ENCODE data around the gene DSG3.

Gene DSG3, protein sequence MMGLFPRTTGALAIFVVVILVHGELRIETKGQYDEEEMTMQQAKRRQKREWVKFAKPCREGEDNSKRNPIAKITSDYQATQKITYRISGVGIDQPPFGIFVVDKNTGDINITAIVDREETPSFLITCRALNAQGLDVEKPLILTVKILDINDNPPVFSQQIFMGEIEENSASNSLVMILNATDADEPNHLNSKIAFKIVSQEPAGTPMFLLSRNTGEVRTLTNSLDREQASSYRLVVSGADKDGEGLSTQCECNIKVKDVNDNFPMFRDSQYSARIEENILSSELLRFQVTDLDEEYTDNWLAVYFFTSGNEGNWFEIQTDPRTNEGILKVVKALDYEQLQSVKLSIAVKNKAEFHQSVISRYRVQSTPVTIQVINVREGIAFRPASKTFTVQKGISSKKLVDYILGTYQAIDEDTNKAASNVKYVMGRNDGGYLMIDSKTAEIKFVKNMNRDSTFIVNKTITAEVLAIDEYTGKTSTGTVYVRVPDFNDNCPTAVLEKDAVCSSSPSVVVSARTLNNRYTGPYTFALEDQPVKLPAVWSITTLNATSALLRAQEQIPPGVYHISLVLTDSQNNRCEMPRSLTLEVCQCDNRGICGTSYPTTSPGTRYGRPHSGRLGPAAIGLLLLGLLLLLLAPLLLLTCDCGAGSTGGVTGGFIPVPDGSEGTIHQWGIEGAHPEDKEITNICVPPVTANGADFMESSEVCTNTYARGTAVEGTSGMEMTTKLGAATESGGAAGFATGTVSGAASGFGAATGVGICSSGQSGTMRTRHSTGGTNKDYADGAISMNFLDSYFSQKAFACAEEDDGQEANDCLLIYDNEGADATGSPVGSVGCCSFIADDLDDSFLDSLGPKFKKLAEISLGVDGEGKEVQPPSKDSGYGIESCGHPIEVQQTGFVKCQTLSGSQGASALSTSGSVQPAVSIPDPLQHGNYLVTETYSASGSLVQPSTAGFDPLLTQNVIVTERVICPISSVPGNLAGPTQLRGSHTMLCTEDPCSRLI

DNA sequence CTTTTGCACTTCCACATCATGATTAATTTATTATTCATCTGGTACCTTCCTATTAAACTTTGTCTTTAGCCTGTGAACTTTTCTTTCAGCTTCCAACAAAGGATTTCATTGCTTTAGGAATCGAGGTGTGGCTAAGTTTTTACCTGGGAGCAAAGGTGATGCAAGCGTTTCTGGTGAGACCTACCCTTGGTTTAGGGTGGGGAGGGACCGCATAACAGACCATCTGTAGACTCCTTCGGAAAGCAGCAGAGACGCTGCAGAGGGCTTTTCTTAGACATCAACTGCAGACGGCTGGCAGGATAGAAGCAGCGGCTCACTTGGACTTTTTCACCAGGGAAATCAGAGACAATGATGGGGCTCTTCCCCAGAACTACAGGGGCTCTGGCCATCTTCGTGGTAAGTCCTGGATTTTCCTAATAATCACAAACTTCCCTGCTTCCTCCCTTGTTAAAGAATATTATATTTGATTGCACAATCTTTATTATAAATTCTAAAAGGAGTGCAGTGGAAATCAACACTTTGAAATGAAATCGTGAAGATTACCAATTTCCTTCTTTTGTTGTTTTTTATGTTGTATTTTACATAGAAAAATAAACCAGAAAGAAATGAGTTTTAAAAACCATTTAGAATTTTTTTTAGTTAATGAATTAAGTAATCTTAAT is at the start of gene DSG3:
TSS of gene DSG3 (plus strand) at position 212 of the 662 bp plus-strand sequence. CDS start at position 349, 137 bp downstream.
- no peak for DNase-seq

DNA sequence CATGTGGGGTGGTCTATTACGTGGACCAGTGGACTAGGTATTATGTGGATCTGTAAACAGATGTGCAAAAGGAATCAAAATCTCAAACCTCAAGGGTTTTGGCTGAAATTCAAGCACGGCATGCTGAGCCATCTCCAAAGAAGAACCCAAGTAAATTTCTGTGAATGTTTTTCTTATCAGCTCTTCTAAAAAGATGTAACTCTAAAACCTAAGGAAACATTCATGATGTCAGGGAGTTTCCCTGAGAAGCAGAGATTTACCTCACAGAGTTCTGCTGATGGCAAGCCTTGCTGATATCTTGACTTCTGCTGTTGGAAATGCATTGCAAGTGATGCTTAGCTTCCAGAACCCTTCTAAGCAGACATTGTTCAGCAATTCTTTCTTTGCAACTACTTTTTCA is 49.4 kb upstream of the DSG3 start:
- DNase-seq = no peak

DNA sequence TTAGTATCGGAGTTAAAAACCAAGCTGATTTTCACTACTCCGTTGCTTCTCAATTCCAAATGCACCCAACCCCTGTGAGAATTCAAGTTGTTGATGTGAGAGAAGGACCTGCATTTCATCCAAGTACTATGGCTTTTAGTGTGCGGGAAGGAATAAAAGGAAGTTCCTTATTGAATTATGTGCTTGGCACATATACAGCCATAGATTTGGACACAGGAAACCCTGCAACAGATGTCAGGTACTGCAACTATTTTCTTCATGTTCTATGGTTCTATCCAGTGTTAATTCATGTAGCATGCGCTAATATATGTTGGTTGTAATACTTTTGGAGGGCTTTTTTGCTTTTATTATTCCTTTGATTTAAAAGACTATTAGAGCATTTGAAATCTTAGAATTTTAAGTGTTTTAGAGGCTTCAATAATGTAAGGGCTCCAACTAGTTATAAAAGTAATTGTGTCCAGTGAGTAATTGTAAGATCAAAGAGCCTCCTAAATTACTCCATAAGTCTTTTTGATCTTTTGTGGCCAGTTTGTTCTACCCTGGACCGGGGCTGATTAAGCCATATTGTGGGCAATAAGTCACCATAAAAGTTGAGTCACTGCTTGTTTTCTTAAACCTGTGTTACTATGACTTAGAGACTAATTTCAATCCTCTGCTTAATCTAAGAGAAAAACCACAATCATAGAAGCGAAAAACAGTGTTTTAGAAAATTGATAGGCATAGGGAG is 48.1 kb upstream of the DSG3 start:
- no peak for DNase-seq

DNA sequence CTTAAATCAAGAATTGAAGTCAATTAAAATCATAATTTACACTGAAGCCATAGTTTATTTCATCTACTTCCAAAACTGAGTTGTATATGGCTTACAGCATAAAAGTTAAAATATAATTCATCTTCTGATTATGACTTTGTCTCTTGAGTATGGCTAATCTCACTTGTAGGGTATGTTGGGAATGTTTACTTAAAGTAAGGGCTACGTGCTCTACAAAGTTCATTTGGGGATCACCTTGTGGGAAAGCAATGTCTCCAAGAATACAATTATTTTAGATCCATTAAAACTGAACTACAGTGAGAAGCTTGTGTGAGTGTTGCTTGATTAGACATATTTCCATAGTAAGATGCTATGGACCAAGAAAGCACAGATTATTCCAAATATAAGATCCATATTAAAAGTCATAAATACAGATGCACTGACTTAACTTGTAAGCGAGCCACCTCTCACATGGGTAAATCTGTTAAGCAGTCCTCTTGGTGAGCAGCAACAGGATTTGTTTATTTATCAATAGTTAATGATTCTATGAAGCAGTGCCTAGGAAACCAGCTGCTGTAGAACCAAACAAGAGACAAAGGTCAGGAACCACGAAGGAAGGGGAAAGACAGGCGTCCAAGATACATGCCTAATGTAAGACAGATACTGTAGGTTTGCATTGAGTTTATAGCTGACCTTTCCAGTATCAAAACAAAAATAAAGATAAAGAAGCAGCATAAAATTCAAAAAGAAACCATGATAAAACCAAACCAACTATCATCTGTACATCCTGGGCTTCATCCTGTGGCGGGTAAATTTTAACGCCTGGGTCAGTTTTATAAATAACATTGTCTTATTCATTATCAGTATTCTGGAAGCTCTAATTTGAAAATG is 46.1 kb upstream of the DSG3 start:
- no peak for DNase-seq

DNA sequence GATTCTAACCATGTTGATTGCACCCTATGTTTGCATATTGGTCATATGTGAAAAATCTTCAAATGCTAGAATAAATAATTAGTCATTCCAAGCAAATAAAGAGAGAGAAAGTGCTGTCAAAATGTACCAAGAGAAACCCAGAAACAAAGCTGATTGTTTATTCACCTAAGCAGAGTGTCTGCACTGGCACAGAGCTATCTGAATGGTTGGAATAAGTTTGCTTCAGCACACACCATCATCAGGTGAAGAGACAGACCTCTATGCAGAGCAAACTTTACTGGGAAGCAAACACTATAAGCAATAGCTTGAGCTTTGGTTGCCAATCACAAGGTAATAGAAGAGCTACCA is 45.5 kb upstream of the DSG3 start:
- DNase-seq = no peak

DNA sequence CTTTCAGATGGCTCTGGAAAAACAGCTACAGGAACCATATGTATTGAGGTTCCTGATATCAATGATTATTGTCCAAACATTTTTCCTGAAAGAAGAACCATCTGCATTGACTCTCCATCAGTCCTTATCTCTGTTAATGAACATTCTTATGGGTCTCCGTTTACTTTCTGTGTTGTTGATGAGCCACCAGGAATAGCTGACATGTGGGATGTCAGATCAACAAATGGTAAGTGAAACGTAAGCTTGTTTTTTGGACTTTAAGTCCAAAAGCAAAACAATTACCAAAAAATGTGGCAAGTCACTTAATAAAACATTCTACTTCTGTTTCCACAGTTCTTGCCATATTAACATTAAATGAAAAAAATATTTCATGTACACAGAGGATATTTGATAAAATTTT is 44.1 kb upstream of the DSG3 start:
- DNase-seq = no peak

DNA sequence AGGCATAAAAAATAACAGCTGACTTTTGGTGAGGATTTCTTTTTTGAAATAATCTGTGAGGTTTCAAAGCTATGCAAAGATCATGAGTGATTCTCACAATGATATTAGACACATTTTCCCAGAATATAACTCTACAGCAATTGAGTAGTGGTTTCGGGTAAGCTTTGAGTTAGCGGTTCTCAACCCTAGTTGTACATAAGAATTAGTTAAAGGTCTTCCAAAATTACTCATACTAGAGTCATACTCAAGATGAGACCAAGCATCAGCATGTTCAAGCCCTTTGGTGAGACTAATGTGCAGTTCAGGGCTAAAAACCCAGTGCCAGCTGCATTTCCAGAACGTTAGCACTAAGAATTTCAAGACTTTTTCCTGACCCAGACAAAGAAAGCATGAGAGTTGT is 39.9 kb upstream of the DSG3 start:
- DNase-seq = no peak

DNA sequence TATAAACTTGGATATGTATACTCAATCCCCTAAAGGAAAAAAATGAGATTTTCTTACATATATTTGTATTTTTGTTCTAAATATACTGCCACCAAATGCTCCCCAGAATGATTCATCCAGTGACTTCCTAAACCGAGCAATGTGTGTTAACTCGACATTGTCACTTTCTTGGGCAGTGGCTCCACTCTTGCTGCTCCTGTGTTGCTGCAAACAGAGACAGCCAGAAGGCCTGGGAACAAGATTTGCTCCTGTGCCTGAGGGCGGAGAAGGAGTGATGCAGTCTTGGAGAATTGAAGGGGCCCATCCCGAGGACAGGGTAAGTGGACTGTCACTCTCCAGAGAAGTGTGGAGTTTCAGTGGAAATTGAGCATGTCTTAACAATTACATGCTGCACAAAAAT is 38.3 kb upstream of the DSG3 start:
- DNase-seq = no peak

DNA sequence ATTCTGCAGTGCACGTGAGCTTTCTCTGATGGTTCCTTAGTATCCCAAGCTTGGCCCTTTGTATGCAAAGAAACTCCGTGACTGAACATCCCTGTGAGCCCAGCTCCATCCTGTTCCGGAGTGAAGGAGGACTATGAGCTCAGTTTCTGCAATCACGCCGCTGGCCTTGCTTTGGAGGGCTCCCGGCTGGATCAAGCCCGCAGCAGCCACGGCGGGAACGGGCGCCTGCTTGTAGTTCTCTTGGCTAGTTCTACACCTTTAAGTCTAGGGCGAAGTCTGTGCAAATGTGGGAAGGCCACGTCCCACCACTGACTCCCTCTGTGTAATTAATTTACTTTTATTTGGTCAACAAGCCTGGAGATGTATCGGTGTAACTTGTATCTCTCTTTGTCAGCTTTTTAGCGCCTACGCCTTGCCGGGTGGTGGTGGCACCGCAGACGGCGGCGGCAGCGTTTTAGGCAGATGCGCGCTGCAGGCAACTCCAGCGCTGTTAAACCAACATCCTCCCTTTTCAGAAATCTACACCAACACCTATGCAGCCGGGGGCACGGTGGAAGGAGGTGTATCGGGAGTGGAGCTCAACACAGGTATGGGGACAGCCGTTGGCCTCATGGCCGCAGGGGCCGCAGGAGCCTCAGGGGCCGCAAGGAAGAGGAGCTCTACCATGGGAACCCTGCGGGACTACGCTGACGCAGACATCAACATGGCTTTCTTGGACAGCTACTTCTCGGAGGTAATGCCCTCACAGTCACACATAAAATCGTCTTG is 36.6 kb upstream of the DSG3 start:
- no peak for DNase-seq

DNA sequence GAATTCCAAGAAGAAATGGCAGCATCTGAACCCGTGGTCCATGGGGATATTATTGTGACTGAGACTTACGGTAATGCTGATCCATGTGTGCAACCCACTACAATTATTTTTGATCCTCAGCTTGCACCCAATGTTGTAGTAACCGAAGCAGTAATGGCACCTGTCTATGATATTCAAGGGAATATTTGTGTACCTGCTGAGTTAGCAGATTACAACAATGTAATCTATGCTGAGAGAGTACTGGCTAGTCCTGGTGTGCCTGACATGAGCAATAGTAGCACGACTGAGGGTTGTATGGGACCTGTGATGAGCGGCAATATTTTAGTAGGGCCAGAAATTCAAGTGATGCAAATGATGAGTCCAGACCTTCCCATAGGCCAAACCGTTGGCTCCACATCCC is 34.4 kb upstream of the DSG3 start:
- DNase-seq = no peak

DNA sequence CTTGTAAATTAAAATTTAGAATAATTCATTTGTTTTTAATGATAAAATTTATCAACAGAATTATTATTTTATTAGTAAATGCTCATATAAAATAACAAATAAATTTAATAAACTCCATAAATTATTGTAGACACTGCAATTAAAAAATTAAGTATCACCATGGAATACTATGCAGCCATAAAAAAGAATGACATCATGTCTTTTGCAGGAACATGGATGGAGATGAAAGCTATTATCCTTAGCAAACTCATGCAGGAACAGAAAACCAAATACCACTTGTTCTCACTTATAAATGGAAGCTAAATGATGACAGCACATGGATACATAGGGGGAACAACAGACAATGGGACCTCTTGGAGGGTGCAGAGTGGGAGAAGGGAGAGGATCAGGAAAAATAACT is 29.7 kb upstream of the DSG3 start:
- DNase-seq = no peak

DNA sequence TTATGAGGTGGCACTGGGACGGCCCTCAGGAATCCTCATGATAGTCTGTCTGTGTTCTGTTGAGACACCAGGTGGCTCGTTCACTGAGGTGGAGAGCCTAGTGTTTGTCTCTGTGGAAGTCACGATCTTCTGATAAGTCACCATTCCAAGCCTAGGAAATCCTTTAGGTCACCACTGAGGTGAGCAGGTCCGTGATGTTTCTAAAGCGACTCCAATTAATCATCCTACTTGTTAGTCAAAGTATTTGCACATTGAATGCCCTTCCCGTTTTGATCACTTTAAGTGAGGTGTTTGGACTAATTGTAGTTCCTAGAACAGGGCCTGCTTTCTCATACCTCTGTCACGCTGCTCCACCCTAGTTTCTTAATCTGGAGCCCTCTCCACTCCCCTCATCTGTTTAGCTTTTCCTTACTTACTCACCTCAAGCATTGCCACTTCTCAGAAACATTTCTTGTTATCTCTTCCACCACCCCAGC is 28.0 kb upstream of the DSG3 start:
- DNase-seq = no peak

DNA sequence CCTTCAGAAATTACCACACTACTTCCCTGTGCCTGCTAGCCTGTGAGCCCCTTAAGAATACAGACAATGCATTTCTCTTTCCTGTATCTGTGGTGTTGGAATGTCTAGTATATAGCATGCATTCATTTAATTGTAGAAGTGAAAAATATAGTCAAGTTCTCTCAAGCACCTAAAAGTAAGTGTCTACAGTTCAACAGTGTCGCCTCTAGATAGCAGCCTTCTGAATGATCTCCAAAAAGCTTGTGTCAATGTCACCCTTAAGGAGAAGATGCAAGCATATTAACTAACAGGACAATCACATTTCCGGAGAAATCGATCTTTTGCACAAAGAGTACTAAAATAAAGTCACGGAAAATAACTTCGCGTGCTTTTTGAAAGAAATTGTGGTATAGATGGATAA is 27.5 kb upstream of the DSG3 start:
- no peak for DNase-seq

DNA sequence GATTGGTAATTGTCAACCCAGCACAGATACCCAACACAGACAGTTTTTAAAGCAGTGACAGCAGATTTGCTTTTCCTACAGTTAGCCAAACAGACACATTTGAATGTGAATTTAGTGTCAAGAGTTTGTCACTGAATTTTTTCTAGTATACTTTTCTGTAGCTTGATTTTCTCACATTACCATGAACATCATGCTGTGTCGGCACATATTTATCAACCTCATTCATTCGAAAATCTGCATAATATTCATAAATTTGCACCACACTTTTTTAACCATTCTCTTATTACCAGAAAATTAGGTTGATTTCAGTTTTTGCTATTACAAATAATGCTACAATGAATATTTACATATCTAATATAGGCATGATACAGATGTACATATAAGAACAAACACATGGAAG is 27.0 kb upstream of the DSG3 start:
- DNase-seq = no peak

DNA sequence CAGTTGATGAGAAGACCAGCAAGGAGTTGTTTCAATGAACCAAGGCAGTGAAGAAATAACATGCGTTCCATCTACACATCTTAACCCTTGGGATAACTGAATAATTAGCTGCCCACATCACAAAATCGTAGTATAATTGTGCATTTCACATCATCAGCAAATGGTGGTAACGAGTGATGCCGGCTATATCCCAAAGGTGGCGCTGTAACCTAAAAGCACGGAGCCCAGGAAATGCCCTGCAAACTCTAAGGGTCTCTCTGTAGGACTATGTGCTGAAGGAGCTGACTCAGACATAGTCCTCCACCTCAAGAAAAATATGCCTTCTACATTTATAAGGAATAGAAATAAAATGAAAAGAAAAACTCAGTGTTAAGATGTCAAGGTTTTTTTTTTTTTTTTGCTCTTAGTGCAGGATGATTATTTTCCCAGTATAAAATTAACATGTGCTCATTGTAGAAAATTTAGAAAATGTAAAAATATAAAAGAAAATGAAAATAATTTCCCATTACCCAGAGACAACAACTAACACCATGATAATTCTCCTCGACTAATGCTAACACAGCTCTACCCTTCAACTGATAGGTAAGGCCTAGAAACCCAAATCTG is 23.1 kb upstream of the DSG3 start:
- no peak for DNase-seq

DNA sequence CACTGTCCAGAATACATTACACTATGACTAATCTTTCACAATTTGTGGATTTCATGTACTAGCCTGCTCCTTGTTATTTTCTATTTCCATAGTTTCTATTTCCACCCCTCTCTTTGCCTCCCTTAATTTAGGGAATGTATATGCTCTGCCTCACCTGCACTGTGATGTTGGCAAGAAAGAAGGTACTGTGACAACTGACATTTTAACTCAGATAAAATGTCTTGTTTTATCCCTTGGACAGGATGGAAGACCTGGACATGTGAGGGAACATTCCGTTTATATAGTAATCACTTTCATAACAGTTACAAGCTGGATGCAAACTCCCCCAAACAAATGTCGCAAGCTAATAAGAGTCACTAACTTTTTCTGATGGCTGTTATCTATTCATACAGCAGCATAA is 21.5 kb upstream of the DSG3 start:
- no peak for DNase-seq

DNA sequence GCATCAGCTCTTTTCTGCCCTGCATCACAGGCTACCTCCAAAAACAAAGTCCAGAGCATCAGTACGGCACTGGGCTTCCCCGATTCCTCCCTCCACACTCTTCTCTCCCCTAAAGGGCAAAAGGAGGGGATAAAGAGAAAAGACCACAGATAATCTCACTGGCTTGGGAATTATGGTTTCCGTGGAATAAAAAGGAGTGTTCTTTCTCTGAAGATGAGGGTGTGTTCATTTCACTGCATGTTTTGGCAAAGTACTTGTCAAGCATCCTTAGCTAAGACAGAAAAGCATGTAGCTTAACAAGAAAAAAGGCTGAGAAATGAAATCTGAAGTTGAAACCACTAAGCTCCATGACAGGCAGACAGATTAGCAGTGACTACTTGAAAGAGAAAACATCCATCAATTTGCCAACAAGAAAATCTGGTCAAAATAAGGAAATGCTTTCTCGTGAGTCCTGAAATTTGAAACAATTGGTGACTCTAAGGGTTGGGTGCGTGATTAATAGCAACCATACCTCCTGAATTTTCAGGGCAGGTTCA is 20.6 kb upstream of the DSG3 start:
- no peak for DNase-seq

DNA sequence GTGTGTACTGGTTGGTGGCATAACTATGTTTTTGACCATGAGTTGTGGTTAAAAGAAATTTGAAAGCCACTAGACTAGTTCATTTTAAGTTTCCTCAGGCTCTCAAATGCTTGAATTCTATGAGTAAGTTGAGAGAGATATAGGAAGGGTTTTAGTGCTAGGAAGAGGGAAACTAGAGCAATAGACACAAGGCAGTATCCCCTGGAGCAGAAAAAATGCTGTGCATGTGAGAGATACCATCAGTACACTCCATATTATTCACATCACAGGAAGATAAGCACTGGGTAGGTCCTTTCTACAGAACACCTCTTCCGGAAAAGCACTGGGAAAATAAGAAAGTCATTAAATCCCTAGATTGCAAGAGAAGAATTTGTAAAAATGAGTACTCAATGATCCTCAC is 19.3 kb upstream of the DSG3 start:
- no peak for DNase-seq

DNA sequence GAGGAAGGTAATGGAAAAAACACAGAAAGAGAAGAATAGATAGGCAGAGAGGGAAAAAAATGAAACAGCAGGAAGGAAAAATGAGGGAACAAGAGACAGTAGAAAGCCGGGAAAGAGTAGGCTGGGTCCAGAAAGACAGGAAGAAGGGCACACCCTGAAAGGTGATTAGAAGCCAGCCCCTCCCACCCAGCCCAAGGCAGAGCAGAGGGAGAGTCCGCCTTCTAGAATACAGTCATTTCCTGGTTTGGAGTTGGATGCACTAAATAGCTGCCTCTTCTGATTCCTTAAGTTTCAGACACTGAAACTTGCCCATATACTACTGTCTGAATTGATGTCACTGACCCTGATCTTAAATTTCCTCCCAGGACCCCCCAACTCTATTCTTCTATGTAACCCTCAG is 17.9 kb upstream of the DSG3 start:
- DNase-seq = no peak

Data from hypothalamus (tissue), 51 donors.